Mesenchymal stem cell (in vitro differentiated cells and primary cell): ENCODE measurements around the gene FBXO4.

Experiments used
- DNase-seq: peaks from one replicate; pipeline ENCODE4 v3.0.0-alpha.2; 2013
- H2AFZ ChIP-seq: one replicate; pipeline ENCODE4 v1.6.1; 2013; ENCODE audit warnings: low read depth, mild to moderate bottlenecking, control low read depth, inconsistent platforms, low read length, moderate library complexity
- H2AK5ac ChIP-seq: 2 replicates; pipeline ENCODE4 v1.6.1; 2013; ENCODE audit warnings: low read length, moderate library complexity, mild to moderate bottlenecking, inconsistent platforms; ENCODE audit not compliant: severe bottlenecking
- H2BK120ac ChIP-seq: one replicate; pipeline ENCODE4 v1.6.1; 2013; ENCODE audit warnings: low read depth, mild to moderate bottlenecking, inconsistent platforms, low read length, moderate library complexity
- H2BK12ac ChIP-seq, 2 experiments: one replicate each; pipeline ENCODE4 v1.6.1; 2013; ENCODE audit warnings: inconsistent platforms in 2 of 2, low read length in 2 of 2, mild to moderate bottlenecking in 2 of 2, moderate library complexity in 2 of 2, control low read depth in 1 of 2
- H2BK15ac ChIP-seq: one replicate; pipeline ENCODE4 v1.6.1; 2013; ENCODE audit warnings: mild to moderate bottlenecking, low read depth, inconsistent platforms; ENCODE audit not compliant: poor library complexity, severe bottlenecking
- H2BK5ac ChIP-seq: 2 replicates; pipeline ENCODE4 v1.6.1; 2013; ENCODE audit warnings: low read depth, mild to moderate bottlenecking, low read length, control low read depth, inconsistent platforms; ENCODE audit not compliant: poor library complexity, severe bottlenecking
- H3K14ac ChIP-seq, 2 experiments: one replicate each; pipeline ENCODE4 v1.6.1; 2013; ENCODE audit warnings: inconsistent platforms in 2 of 2, low read length in 2 of 2, control low read depth in 1 of 2, mild to moderate bottlenecking in 1 of 2, moderate library complexity in 1 of 2
- H3K18ac ChIP-seq, 2 experiments: one replicate each; pipeline ENCODE4 v1.6.1; 2013; ENCODE audit warnings: inconsistent platforms in 2 of 2, low read length in 2 of 2, control low read depth in 1 of 2, low read depth in 1 of 2, mild to moderate bottlenecking in 1 of 2
- H3K23ac ChIP-seq, 2 experiments: one replicate each; pipeline ENCODE4 v1.6.1; 2013; ENCODE audit warnings: inconsistent platforms in 2 of 2, low read length in 2 of 2, mild to moderate bottlenecking in 2 of 2, moderate library complexity in 2 of 2, control low read depth in 1 of 2
- H3K27ac ChIP-seq: 2 replicates; pipeline ENCODE4 v1.5.1; 2013; ENCODE audit warnings: mild to moderate bottlenecking, moderate library complexity, low read length, control low read depth, inconsistent platforms; ENCODE audit not compliant: poor library complexity, severe bottlenecking
- H3K27me3 ChIP-seq, 2 experiments: 2 replicates each; pipeline versions ENCODE4 v1.6.1 to v1.7.0; 2013; ENCODE audit warnings: low read length in 2 of 2, mild to moderate bottlenecking in 2 of 2, moderate library complexity in 2 of 2, control low read depth in 1 of 2, inconsistent platforms in 1 of 2; ENCODE audit not compliant: control insufficient read depth in 1 of 2, insufficient read depth in 1 of 2
- H3K36me3 ChIP-seq, 2 experiments: 2 replicates each; pipeline versions ENCODE4 v1.6.1 to v1.7.0; 2013; ENCODE audit warnings: low read length in 2 of 2, control low read depth in 1 of 2, inconsistent platforms in 1 of 2, low read depth in 1 of 2, mild to moderate bottlenecking in 1 of 2; ENCODE audit not compliant: insufficient read depth in 2 of 2, control insufficient read depth in 1 of 2
- H3K4ac ChIP-seq, 2 experiments: one replicate each; pipeline ENCODE4 v1.6.1; 2013; ENCODE audit warnings: inconsistent platforms in 2 of 2, low read length in 2 of 2, mild to moderate bottlenecking in 2 of 2, moderate library complexity in 2 of 2, control low read depth in 1 of 2, low read depth in 1 of 2
- H3K4me1 ChIP-seq: 2 replicates; pipeline ENCODE4 v1.6.1; 2013; ENCODE audit warnings: low read depth, low read length, control low read depth; ENCODE audit not compliant: control insufficient read depth, insufficient read depth
- H3K4me2 ChIP-seq: 2 replicates; pipeline ENCODE4 v1.6.1; 2013; ENCODE audit warnings: low read length, mild to moderate bottlenecking, inconsistent platforms; ENCODE audit not compliant: poor library complexity, severe bottlenecking
- H3K4me3 ChIP-seq, 2 experiments: 2 replicates each; pipeline versions ENCODE4 v1.5.1 to v1.7.0; 2013; ENCODE audit warnings: low read length in 2 of 2, mild to moderate bottlenecking in 2 of 2, control low read depth in 1 of 2, low read depth in 1 of 2; ENCODE audit not compliant: insufficient read depth in 1 of 2
- H3K79me1 ChIP-seq: replicated peaks from 2 replicates; pipeline ENCODE4 v1.6.1; 2013; ENCODE audit warnings: mild to moderate bottlenecking, control low read depth, low read length, inconsistent platforms; ENCODE audit not compliant: poor library complexity, severe bottlenecking
- H3K9ac ChIP-seq: 2 replicates; pipeline ENCODE4 v1.7.0; 2013; ENCODE audit warnings: mild to moderate bottlenecking, low read length, moderate library complexity
- H3K9me3 ChIP-seq: 2 replicates; pipeline ENCODE4 v1.7.0; 2013; ENCODE audit warnings: mild to moderate bottlenecking, low read length; ENCODE audit not compliant: control insufficient read depth
- H4K8ac ChIP-seq: one replicate; pipeline ENCODE4 v1.6.1; 2013; ENCODE audit warnings: inconsistent platforms, mild to moderate bottlenecking, low read length, moderate library complexity
- H4K91ac ChIP-seq: one replicate; pipeline ENCODE4 v1.6.1; 2013; ENCODE audit warnings: mild to moderate bottlenecking, low read length, inconsistent platforms
- WGBS: methylation state at CpG from one replicate; pipeline ENCODE4 v1.1.7; 2013; ENCODE audit warnings: mixed read lengths; 5-methylcytosine and 5-hydroxymethylcytosine counted together

Gene FBXO4

DNA sequence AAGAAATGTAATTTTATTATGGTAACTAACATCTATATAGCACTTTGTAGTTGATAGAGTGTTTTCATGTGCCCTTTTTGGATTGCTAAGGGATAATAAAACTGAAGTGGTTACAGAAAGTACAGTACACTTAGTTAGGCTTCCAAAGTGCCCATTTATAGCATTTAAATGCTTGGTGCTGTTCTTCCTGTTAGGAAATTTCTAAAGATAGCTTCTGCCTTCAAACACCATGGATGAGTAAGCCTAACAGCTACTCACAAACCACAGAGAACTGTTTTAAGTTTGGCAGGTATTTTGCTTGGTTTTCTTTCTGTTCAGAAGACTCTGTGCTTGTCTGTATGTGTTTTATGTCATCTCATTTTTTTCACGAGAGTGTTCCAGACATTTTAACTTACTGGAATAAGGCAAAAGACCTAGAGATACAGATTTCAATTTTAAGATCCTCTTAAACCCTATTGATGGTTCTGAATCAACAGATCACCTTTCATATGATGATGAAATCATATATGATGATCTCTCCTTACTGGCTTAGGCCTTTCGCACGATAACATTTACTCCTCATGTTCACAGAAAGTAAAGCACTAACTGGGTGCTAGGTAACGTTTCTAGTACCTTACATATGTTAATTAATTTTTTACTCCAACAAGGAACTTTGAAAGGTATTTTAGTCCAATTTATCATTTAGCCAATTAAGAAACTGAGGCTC lies 16.6 kb upstream of the FBXO4 start:
- Histone ChIP-seq H4K8ac (no peak overlapping the region), H3K23ac (no peak overlapping the region), H3K36me3 (peaks cover 0 to 78% of the 10 kb centered on the region in 2 experiments), H2AK5ac (no peak overlapping the region), H4K91ac (no peak overlapping the region), H2BK120ac (no peak overlapping the region), H2AFZ (no peak overlapping the region), H3K4me2 (no peak overlapping the region), H2BK15ac (no peak overlapping the region), H3K27ac (no peak overlapping the region), H3K79me1 (peaks cover 7% of the 10 kb centered on the region), H3K9me3 (no peaks in the 10 kb centered on the region), H3K4ac (no peak overlapping the region), H3K27me3 (no peaks in the 10 kb centered on the region), H2BK12ac (no peak overlapping the region), H3K4me3 (no peak overlapping the region), H3K4me1 (peaks cover 3% of the 10 kb centered on the region), H3K14ac (no peak overlapping the region), H3K18ac (no peak overlapping the region), H2BK5ac (no peak overlapping the region), H3K9ac (peak overlapping the region; percentile 100)
- DNase-seq: peak; percentile 80
- 100% methylated on average over 3 of the region's 4 CpGs for WGBS

DNA sequence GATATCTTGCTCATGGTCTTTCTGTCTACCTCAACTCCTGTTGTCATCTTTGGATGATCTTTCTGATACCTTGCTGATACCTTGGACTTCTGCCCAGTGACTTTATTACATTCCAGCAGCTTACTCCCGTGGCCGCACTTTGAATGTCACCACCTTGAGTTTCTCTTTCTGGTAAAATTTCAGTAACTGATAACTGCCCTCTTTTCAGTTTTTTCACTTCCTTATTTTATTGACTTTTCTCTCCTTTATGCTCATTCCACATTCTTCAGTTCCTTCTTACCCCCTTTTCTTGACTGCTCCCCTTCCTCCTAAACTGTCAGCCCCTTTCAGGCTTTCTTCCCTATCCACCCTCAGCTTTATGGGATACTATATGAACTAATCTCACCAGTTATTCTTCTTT lies 7.0 kb upstream of the FBXO4 start:
- H2BK5ac ChIP-seq: no peak overlapping the region
- H4K91ac ChIP-seq: no peak overlapping the region
- no peak overlapping the region for H2BK15ac ChIP-seq
- no peak overlapping the region for H3K4me2 ChIP-seq
- H3K14ac ChIP-seq: no peak overlapping the region
- no peak overlapping the region for H2BK12ac ChIP-seq
- no peak for DNase-seq
- peaks cover 12% of the 10 kb centered on the region for H3K79me1 ChIP-seq
- H3K18ac ChIP-seq: no peak overlapping the region
- H3K9ac ChIP-seq: no peak overlapping the region
- no peaks in the 10 kb centered on the region for H3K9me3 ChIP-seq
- no peak overlapping the region for H2AFZ ChIP-seq
- peaks cover 2 to 85% of the 10 kb centered on the region in 2 experiments for H3K36me3 ChIP-seq
- no peaks in the 10 kb centered on the region for H3K27me3 ChIP-seq
- H3K23ac ChIP-seq: no peak overlapping the region
- H3K4me1 ChIP-seq: no peaks in the 10 kb centered on the region
- no peak overlapping the region for H2BK120ac ChIP-seq
- no peak overlapping the region for H4K8ac ChIP-seq
- no peak overlapping the region for H3K4ac ChIP-seq
- WGBS: 96% methylated on average over 2 of the region's 2 CpGs
- no peak overlapping the region for H3K4me3 ChIP-seq
- no peak overlapping the region for H3K27ac ChIP-seq
- H2AK5ac ChIP-seq: no peak overlapping the region

DNA sequence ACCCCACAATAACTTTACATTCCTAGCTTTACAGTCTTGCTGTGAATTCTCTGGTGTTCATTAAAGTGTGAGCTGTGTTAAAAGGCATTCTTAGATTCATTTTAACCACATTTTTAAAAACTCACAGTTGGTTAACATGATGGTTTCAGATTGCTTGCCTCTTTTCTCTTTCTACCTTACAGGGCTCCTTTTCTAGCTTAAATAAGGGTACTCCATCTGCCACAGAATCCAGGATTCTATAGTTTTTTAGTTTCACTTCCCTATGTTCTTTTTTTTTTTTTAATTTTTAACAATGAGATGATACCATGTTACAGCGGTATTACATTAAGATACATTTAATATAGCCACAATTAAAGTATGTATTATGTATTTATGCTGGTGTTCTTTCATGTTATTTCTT lies 3.9 kb upstream of the FBXO4 start:
- no peak overlapping the region for H2BK12ac ChIP-seq
- DNase-seq: no peak
- H4K91ac ChIP-seq: no peak overlapping the region
- peaks cover 9% of the 10 kb centered on the region for H3K79me1 ChIP-seq
- H3K27ac ChIP-seq: no peak overlapping the region
- H2AK5ac ChIP-seq: no peak overlapping the region
- H2BK15ac ChIP-seq: no peak overlapping the region
- H3K18ac ChIP-seq: no peak overlapping the region
- H2BK5ac ChIP-seq: no peak overlapping the region
- no peak overlapping the region for H2AFZ ChIP-seq
- WGBS: no CpG with 5 or more reads among the region's 1 CpG
- no peak overlapping the region for H3K4ac ChIP-seq
- H3K4me1 ChIP-seq: peaks cover 7% of the 10 kb centered on the region
- H3K4me2 ChIP-seq: no peak overlapping the region
- H3K4me3 ChIP-seq: no peak overlapping the region
- no peak overlapping the region for H3K14ac ChIP-seq
- peak overlapping the region; percentile 9 for H3K9ac ChIP-seq
- no peak overlapping the region for H4K8ac ChIP-seq
- peaks cover 9 to 54% of the 10 kb centered on the region in 2 experiments for H3K36me3 ChIP-seq
- H3K23ac ChIP-seq: no peak overlapping the region
- no peaks in the 10 kb centered on the region for H3K27me3 ChIP-seq
- H2BK120ac ChIP-seq: no peak overlapping the region
- H3K9me3 ChIP-seq: no peaks in the 10 kb centered on the region

DNA sequence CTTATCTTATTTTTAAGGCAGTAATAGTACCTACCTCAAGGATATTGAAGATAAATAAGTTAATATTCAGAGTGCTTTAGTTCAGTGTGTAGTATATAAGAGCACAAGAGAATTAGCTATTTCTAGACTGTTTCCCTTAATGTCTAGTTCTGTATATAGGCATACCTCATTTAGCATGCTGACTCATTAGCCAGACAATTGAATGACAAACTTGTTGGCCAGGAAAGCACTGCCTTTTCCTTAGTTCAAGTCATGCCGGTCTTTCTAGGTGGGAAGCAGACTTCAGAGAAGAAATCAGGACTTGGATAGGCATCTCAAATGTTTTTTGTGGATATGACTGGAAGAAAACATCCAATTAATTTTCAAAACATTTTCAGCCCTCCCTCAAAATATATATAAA lies 3.2 kb upstream of the FBXO4 start:
- no peak overlapping the region for H3K27ac ChIP-seq
- H2BK15ac ChIP-seq: no peak overlapping the region
- H4K8ac ChIP-seq: no peak overlapping the region
- DNase-seq: peak; percentile 27
- H3K27me3 ChIP-seq: no peaks in the 10 kb centered on the region
- H4K91ac ChIP-seq: no peak overlapping the region
- no peak overlapping the region for H3K14ac ChIP-seq
- H2BK12ac ChIP-seq: no peak overlapping the region
- no peak overlapping the region for H3K4me3 ChIP-seq
- no peak overlapping the region for H3K23ac ChIP-seq
- H3K18ac ChIP-seq: no peak overlapping the region
- peak overlapping the region; percentile 9 for H3K9ac ChIP-seq
- H2AK5ac ChIP-seq: no peak overlapping the region
- no peak overlapping the region for H3K4ac ChIP-seq
- H3K9me3 ChIP-seq: no peaks in the 10 kb centered on the region
- H2AFZ ChIP-seq: no peak overlapping the region
- peaks cover 9 to 48% of the 10 kb centered on the region in 2 experiments for H3K36me3 ChIP-seq
- peaks cover 7% of the 10 kb centered on the region for H3K4me1 ChIP-seq
- no peak overlapping the region for H2BK120ac ChIP-seq
- H3K79me1 ChIP-seq: peaks cover 9% of the 10 kb centered on the region
- WGBS: no CpG with 5 or more reads among the region's 1 CpG
- H2BK5ac ChIP-seq: no peak overlapping the region
- no peak overlapping the region for H3K4me2 ChIP-seq
